ENCODE data around the gene CIBAR2.

Gene CIBAR2

DNA sequence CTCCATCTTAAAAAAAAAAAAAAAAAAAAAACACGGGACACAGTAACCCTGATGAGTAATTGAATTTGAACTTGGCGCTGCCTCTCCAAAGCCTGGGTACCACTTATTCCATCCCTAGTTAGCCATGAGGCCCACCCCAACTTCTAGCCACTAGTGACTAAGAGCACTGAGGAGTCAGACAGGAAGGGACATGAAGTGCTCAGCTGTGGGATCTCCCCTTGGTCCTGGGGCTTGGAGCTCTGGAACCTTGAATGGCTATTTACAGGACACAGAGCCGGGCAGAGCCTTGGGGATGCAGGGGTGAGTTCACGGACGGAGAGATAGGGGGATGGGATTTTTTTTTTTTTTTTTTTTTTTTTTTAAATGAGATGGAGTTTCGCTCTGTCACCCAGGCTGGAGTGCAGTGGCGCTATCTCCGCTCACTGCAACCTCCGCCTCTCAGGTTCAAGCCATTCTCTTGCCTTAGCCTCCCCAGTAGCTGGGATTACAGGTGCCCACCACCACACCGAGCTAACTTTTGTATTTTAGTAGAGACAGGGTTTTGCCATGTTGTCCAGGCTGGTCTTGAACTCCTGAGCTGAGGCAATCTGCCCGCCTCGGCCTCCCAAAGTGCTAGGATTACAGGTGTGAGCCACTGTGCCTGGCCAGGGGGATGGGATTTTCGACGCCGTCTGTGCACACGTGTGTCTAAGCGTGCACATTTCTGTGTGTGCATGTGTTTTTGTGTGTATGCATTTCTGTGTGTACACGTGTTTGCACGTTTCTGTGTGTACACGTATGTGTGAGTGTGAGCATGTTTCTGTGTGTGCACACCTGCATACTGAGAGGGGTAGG is 20.4 kb upstream of the CIBAR2 start:
- no peaks in the 10 kb centered on the region for H3K9me3 ChIP-seq (ENCODE audit: control insufficient read depth, low read length)
- peaks cover 29% of the 10 kb centered on the region for H3K4me1 ChIP-seq (ENCODE audit: control insufficient read depth, insufficient read depth, low read length)
- H3K9ac ChIP-seq (ENCODE audit: low read length) = no peak overlapping the region
- H3K4me3 ChIP-seq (ENCODE audit: low read length) = no peak overlapping the region
- no peaks in the 10 kb centered on the region for H3K27me3 ChIP-seq (ENCODE audit: control insufficient read depth, insufficient read depth, low read length)
- H3K36me3 ChIP-seq (ENCODE audit: control insufficient read depth, insufficient read depth, low read length) = no peaks in the 10 kb centered on the region

DNA sequence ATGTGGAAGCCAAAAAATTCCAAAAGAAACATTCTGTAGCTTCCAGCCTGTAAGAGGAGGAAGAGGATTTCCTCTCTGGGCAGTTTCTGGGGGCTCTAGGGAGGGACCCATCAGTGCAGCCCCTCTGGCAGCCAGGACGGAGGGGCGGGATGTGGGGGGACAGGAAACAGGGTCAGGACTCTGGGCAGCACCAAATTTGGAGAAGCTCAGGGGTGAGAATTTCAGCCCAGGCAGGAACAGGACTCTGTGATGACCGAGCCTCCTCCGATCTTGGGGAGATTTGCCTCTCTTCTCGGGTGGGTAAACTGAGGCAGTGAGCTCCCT is 18.4 kb upstream of the CIBAR2 start:
- H3K9ac ChIP-seq (ENCODE audit: low read length) = peak overlapping the region; percentile 28

DNA sequence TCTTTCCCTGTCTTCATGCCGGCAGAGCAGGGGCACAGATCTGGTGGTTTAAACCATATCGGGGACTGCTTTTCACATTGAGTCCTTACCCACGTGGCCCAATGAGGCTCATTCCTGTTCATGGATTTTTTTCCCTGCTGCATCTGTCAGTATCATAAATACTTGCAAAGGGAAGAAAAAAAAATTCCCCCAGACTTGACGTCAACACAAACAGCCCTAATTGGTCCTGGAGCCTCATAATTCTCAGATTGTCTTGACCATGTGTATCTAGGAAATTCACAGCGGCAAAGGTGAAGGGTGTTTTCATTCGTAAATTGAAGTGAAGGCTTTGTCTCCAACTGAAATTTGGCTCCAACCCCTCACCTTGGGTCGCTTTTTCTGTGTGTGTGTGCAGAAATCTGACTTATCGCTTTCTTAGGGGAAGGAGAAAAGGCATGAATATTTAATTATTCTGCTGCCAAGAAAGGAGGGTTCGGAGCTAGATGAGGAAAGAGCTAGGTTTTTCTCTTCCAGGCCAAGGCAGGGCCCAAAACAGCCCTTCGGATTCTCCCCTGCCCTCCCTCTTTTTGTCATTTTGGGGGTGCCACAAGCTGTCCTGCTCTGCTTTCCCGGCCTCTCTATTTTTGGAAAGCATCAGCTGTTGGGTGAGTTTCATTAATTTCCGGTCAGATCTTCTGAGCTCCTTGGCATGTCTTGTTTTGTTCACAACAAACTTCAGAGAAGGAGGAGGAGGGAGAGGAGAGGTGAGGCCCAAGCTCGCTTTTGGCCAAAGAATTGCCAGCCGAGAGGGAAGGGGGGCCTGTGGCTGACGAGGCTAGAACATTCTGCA is 17.8 kb upstream of the CIBAR2 start:
- Histone ChIP-seq H3K4me1 (ENCODE audit: control insufficient read depth, insufficient read depth, low read length) (peaks cover 23% of the 10 kb centered on the region), H3K27me3 (ENCODE audit: control insufficient read depth, insufficient read depth, low read length) (peaks cover 7% of the 10 kb centered on the region), H3K9ac (ENCODE audit: low read length) (peak overlapping the region; percentile 28), H3K4me3 (ENCODE audit: low read length) (no peak overlapping the region), H3K36me3 (ENCODE audit: control insufficient read depth, insufficient read depth, low read length) (no peaks in the 10 kb centered on the region), H3K9me3 (ENCODE audit: control insufficient read depth, low read length) (no peaks in the 10 kb centered on the region)

More for the DNA sequence above, 18.4 kb upstream of the CIBAR2 start:
- Histone ChIP-seq H3K4me1 (ENCODE audit: control insufficient read depth, insufficient read depth, low read length) (peaks cover 25% of the 10 kb centered on the region), H3K4me3 (ENCODE audit: low read length) (no peak overlapping the region), H3K9me3 (ENCODE audit: control insufficient read depth, low read length) (no peaks in the 10 kb centered on the region), H3K36me3 (ENCODE audit: control insufficient read depth, insufficient read depth, low read length) (no peaks in the 10 kb centered on the region), H3K27me3 (ENCODE audit: control insufficient read depth, insufficient read depth, low read length) (peaks cover 7% of the 10 kb centered on the region)

DNA sequence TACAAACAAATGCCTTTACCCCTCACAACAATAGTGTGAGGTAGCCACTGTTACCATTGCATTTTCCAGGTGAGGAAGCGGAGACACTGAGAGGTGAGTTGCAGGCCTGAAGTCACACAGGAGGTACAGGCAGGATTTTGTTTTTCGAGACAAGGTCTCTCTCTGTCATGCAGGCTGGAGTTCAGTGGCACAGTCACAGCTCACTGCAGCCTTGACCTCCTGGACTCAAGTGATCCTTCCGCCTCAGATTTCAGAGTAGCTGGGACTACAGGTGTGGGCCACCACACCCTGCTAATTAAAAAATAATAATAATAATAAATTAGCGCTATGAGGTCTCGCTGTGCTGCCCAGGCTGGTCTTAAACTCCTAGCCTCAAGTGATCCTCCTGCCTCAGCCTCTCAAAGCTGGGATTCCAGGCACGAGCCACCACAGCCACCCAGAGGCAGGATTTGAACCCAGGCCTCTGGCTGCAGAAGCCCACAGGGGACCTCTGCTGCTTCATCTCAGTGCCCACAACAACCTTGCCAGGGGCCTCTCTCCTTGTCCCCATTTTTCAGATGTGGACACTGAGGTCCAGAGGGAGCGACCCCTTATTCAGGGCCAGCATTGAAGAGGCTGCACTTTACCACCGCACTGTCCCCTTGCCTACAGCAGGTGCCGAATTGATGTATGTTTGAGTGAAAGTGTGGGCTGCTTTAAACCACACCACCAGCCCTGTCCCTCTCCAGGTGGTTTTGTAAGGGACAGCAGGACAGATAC is 16.0 kb upstream of the CIBAR2 start:
- Histone ChIP-seq H3K27me3 (ENCODE audit: control insufficient read depth, insufficient read depth, low read length) (peaks cover 7% of the 10 kb centered on the region), H3K4me1 (ENCODE audit: control insufficient read depth, insufficient read depth, low read length) (peaks cover 14% of the 10 kb centered on the region), H3K9me3 (ENCODE audit: control insufficient read depth, low read length) (no peaks in the 10 kb centered on the region), H3K36me3 (ENCODE audit: control insufficient read depth, insufficient read depth, low read length) (no peaks in the 10 kb centered on the region), H3K4me3 (ENCODE audit: low read length) (no peak overlapping the region), H3K9ac (ENCODE audit: low read length) (no peak overlapping the region)

DNA sequence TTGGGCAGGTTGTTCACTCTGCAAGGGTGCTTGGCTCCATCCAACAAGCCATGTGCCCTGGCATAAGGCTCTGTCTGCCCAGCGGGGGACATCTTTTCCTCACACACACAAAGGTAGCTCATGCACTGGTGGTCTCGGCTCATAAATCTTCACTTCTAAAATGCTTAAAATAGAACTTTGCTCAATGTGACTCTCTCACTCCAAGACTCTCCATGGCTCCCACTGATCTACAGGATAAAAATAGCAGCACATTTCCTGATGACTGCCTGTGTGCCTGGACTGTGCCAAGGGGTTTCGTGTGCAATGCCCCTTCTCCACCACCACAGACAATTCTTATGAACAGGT is 15.1 kb upstream of the CIBAR2 start:
- Histone ChIP-seq H3K27me3 (ENCODE audit: control insufficient read depth, insufficient read depth, low read length) (peaks cover 7% of the 10 kb centered on the region), H3K36me3 (ENCODE audit: control insufficient read depth, insufficient read depth, low read length) (no peaks in the 10 kb centered on the region), H3K9me3 (ENCODE audit: control insufficient read depth, low read length) (no peaks in the 10 kb centered on the region), H3K9ac (ENCODE audit: low read length) (no peak overlapping the region), H3K4me3 (ENCODE audit: low read length) (no peak overlapping the region), H3K4me1 (ENCODE audit: control insufficient read depth, insufficient read depth, low read length) (peaks cover 14% of the 10 kb centered on the region)

DNA sequence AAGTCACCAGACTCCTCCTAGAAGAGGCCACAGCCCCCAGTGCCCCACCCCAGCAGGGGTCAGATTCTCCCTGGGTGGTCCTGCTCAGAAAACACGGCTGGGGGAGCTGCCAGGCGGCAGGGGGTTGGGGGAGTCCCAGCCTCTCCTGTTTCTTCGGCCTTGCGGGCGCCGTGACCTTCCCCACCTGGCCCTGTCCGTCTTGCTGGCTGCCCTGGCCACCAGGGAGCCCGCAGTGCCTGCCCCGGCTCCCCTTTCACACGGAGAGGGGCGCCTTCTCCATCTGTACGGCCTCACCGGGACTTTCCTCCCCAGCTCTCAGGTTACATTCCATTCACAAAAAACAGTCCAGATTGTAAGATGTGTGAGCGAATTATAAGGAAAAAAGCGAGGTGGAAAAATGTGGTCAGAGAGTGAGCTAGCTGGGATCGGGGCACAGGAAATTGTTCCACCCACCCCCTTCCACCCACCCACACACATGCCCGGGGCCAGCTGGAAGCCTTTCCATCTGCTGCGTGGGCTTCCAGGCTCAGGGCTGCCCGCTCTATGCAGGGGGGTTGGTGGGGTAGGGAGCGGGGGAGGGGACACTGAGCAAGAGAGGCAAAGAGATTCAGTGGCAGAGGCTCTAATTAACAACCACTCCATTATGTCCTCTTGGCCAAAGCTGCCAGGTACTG is 14.6 kb upstream of the CIBAR2 start:
- H3K9me3 ChIP-seq (ENCODE audit: control insufficient read depth, low read length) = no peaks in the 10 kb centered on the region

DNA sequence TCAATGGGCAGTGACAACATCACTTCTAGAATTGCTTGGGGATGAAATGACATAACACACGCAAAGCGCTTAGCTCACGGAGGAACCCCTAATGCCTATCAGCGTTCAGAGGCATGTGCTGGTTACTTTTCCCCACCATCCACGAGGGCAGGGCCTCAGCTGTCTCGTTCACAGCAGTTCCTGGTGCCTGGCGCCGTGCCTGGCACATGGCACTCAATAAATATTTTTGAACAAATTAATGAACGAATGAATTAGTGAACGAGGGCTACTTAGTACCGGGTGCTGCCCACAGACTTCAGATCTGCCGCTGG is 14.1 kb upstream of the CIBAR2 start:
- peaks cover 14% of the 10 kb centered on the region for H3K4me1 ChIP-seq (ENCODE audit: control insufficient read depth, insufficient read depth, low read length)
- no peaks in the 10 kb centered on the region for H3K9me3 ChIP-seq (ENCODE audit: control insufficient read depth, low read length)
- H3K27me3 ChIP-seq (ENCODE audit: control insufficient read depth, insufficient read depth, low read length) = peaks cover 7% of the 10 kb centered on the region
- no peak overlapping the region for H3K4me3 ChIP-seq (ENCODE audit: low read length)
- no peaks in the 10 kb centered on the region for H3K36me3 ChIP-seq (ENCODE audit: control insufficient read depth, insufficient read depth, low read length)
- H3K9ac ChIP-seq (ENCODE audit: low read length) = no peak overlapping the region

More for the DNA sequence above, 14.6 kb upstream of the CIBAR2 start:
- Histone ChIP-seq H3K27me3 (ENCODE audit: control insufficient read depth, insufficient read depth, low read length) (peaks cover 7% of the 10 kb centered on the region), H3K36me3 (ENCODE audit: control insufficient read depth, insufficient read depth, low read length) (no peaks in the 10 kb centered on the region), H3K4me1 (ENCODE audit: control insufficient read depth, insufficient read depth, low read length) (peaks cover 14% of the 10 kb centered on the region), H3K4me3 (ENCODE audit: low read length) (no peak overlapping the region), H3K9ac (ENCODE audit: low read length) (no peak overlapping the region)

DNA sequence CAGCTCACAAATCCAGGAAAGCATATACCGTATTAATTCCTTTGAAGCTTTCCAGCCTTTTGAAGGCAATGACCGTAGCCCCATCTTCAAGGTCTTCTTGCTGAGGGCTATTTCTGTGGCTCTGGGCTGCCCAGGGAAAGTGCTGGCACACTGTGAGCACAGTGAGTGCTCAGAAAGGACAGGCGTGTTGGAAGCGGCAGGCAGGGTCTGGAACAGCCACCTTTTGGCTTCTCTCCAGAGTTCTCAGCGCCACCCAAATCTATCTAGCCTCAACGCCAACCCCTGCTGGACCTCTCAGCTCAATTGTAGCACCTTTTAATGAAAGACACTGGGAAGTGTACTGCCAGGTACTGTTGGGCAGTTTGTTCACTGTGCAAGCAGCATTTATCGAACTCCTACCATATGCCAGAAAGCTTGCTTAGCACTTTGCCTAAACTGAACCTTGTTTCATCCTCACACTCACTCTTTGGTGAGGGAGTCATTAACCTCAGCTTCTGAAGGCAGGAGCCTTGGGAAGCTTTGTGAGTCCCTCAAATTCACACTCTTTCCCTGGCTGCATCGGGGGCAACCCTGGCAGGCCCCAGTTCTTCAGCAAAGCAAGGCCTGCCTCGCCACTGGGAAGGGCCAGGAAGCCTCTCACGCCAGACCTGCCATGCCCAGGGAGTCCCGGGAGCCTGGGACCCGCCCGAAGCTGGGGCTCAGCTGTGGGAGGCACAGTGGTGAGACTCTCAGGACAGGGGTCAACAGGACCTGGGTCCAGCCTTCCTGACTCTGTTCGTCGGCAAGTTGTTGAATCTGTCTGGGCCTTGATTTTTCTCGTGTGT is 13.5 kb upstream of the CIBAR2 start:
- Histone ChIP-seq H3K27me3 (ENCODE audit: control insufficient read depth, insufficient read depth, low read length) (peaks cover 7% of the 10 kb centered on the region), H3K9me3 (ENCODE audit: control insufficient read depth, low read length) (no peaks in the 10 kb centered on the region), H3K4me1 (ENCODE audit: control insufficient read depth, insufficient read depth, low read length) (peaks cover 14% of the 10 kb centered on the region), H3K9ac (ENCODE audit: low read length) (no peak overlapping the region), H3K4me3 (ENCODE audit: low read length) (no peak overlapping the region), H3K36me3 (ENCODE audit: control insufficient read depth, insufficient read depth, low read length) (no peaks in the 10 kb centered on the region)

DNA sequence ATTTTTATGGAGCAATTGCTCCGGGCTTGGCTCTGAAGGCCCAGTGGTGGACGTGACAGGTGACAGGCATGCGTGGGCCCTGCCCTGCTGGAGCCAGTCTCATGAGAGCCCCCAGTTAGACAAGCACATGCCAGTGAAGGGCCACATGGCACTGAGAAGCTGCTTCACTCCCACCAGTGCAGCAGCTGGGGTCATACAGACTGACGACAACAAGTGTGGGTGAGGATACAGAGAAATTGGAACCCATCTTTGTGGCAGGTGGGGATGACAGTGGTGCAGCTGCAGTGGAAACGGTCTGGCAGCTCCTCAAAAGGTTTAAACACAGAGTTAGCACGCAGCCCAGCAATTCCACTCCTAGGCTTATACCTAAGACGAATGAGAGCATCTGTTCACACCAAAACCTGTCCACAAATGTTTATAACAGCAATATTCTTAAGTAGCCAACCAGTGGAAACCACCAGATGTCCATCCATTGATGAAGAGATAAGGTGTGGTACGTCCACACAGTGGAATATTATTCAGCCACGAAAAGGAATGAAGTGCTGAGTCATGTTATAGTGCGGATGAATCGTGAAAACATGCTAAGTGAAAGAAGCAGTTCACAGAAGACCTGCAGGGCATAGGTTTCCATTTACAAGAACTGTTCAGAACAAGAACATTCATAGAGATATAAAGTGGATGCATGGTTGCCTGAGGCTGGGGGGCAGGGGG is 12.5 kb upstream of the CIBAR2 start:
- H3K4me1 ChIP-seq (ENCODE audit: control insufficient read depth, insufficient read depth, low read length) = peaks cover 7% of the 10 kb centered on the region
- peaks cover 7% of the 10 kb centered on the region for H3K27me3 ChIP-seq (ENCODE audit: control insufficient read depth, insufficient read depth, low read length)
- no peak overlapping the region for H3K4me3 ChIP-seq (ENCODE audit: low read length)
- no peak overlapping the region for H3K9ac ChIP-seq (ENCODE audit: low read length)
- no peaks in the 10 kb centered on the region for H3K36me3 ChIP-seq (ENCODE audit: control insufficient read depth, insufficient read depth, low read length)
- H3K9me3 ChIP-seq (ENCODE audit: control insufficient read depth, low read length) = no peaks in the 10 kb centered on the region

DNA sequence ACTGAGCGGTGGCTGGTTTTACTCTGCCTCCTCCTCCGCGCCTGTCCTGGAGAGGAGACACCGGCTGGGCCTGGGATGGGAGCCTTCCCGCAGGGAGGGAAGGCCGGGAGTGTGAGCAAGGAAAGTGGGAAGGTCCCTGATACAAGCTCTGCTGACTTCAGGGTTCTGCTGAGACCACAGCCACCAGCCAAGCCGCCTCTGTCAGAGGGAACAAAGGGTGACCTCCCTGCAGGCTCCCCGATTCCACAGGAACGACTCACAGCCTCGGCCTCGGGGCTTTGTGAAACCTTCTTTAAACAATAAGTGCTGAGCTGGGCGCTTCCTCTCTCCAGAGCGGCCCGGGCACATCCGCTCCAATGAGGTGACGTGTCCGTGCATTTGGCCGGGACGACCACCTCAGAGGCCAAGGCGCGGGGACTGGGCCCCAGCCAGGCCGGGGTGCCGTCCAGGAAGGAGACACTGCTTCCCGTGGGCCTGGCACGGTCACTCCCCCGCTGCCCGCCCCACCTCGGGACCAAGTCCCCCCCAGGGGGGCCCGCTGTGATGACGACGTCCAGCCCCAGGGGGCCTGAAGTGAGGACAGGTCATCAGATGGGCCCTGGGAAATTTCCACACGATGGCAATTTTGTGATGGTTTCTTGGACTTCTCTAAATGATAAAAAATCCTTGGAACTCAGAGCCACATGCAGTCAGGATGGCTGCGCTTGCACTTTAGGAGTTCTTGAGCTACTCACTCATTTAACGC is 11.8 kb upstream of the CIBAR2 start:
- Histone ChIP-seq H3K4me3 (ENCODE audit: low read length) (no peak overlapping the region), H3K9me3 (ENCODE audit: control insufficient read depth, low read length) (no peaks in the 10 kb centered on the region), H3K4me1 (ENCODE audit: control insufficient read depth, insufficient read depth, low read length) (peaks cover 7% of the 10 kb centered on the region), H3K36me3 (ENCODE audit: control insufficient read depth, insufficient read depth, low read length) (no peaks in the 10 kb centered on the region), H3K9ac (ENCODE audit: low read length) (no peak overlapping the region), H3K27me3 (ENCODE audit: control insufficient read depth, insufficient read depth, low read length) (peaks cover 7% of the 10 kb centered on the region)

All from mucosa of stomach (tissue), 1 donor.